Measurements from ENCODE around the gene VPS4A.
"Not testable (repeated sequence)": the region's sequence is repeated elsewhere in the genome, so short reads cannot be mapped to it uniquely, and the experiment has no call there.

VPS4A gene

GRCh38 chr16:69310653-69311532, at the start of gene VPS4A:
TSS of gene VPS4A (plus strand) at chr16:69311350. CDS start at chr16:69311512, 162 bp downstream.
- peak; percentile 98 for DNase-seq (ENCODE audit: low read depth)

GRCh38 chr16:69266334-69267063, 44.7 kb upstream of the VPS4A start:
- no peak for DNase-seq (ENCODE audit: low read depth)

GRCh38 chr16:69267633-69268032, 43.5 kb upstream of the VPS4A start:
- no peak for DNase-seq (ENCODE audit: low read depth)

- DNase-seq (ENCODE audit: low read depth): no peak
Measured at GRCh38 chr16:69270395-69270794, 40.8 kb upstream of the VPS4A start.

- DNase-seq (ENCODE audit: low read depth): no peak
Measured at GRCh38 chr16:69270831-69271230, 40.3 kb upstream of the VPS4A start.

- DNase-seq (ENCODE audit: low read depth): no peak
Measured at GRCh38 chr16:69273009-69273408, 38.1 kb upstream of the VPS4A start.

GRCh38 chr16:69274699-69275235, 36.4 kb upstream of the VPS4A start:
- DNase-seq (ENCODE audit: low read depth): no peak

- DNase-seq (ENCODE audit: low read depth): no peak
Measured at GRCh38 chr16:69276148-69277115, 34.7 kb upstream of the VPS4A start.

- DNase-seq (ENCODE audit: low read depth): no peak
Measured at GRCh38 chr16:69277413-69277812, 33.7 kb upstream of the VPS4A start.

- no peak for DNase-seq (ENCODE audit: low read depth)
Measured at GRCh38 chr16:69283851-69284250, 27.3 kb upstream of the VPS4A start.

GRCh38 chr16:69285240-69285639, 25.9 kb upstream of the VPS4A start:
- DNase-seq (ENCODE audit: low read depth): no peak

- no peak for DNase-seq (ENCODE audit: low read depth)
Measured at GRCh38 chr16:69286941-69287713, 24.0 kb upstream of the VPS4A start.

- DNase-seq (ENCODE audit: low read depth): not testable (repeated sequence)
Measured at GRCh38 chr16:69291657-69292056, 19.5 kb upstream of the VPS4A start.

- no peak for DNase-seq (ENCODE audit: low read depth)
Measured at GRCh38 chr16:69293401-69293800, 17.7 kb upstream of the VPS4A start.

GRCh38 chr16:69294051-69294450, 17.1 kb upstream of the VPS4A start:
- DNase-seq (ENCODE audit: low read depth): no peak

- not testable (repeated sequence) for DNase-seq (ENCODE audit: low read depth)
Measured at GRCh38 chr16:69296771-69297170, 14.4 kb upstream of the VPS4A start.

GRCh38 chr16:69298261-69298660, 12.9 kb upstream of the VPS4A start:
- DNase-seq (ENCODE audit: low read depth): no peak

GRCh38 chr16:69301187-69301586, 10.0 kb upstream of the VPS4A start:
- DNase-seq (ENCODE audit: low read depth): no peak

- no peak for DNase-seq (ENCODE audit: low read depth)
Measured at GRCh38 chr16:69301861-69302260, 9.3 kb upstream of the VPS4A start.

GRCh38 chr16:69302301-69302700, 8.8 kb upstream of the VPS4A start:
- DNase-seq (ENCODE audit: low read depth): no peak

GRCh38 chr16:69306031-69306430, 5.1 kb upstream of the VPS4A start:
- no peak for DNase-seq (ENCODE audit: low read depth)

All from activated T-cell treated with anti-CD3 and anti-CD28 coated beads for 48 hours (primary cell).